Activated CD4-positive, alpha-beta T cell treated with anti-CD3 and anti-CD28 coated beads for 24 hours (primary cell): ENCODE results near the gene ZNF341.
"Not testable (repeated sequence)": the region's sequence is repeated elsewhere in the genome, so short reads cannot be mapped to it uniquely, and the experiment has no call there.

Experiments used
- DNase-seq, 2 donors: peaks; one replicate each; pipeline ENCODE4 v3.0.0-alpha.2; 2020; ENCODE audit warnings: low read depth in 2 of 2

The ZNF341 gene

GRCh38 chr20:33728463-33728862, 3.3 kb upstream of the ZNF341 start:
- no peak for DNase-seq

- no peak for DNase-seq
Measured at GRCh38 chr20:33729101-33729500, 2.7 kb upstream of the ZNF341 start.

- DNase-seq = no peak
Measured at GRCh38 chr20:33730946-33731692, 677 bp upstream of the ZNF341 start.

GRCh38 chr20:33732166-33732970, 572 bp downstream of the ZNF341 start:
- DNase-seq = peak; percentile 63 to 66

- DNase-seq = no peak
Measured at GRCh38 chr20:33733654-33734576, 2.1 kb downstream of the ZNF341 start.

- no peak for DNase-seq
Measured at GRCh38 chr20:33736962-33737361, 5.2 kb downstream of the ZNF341 start.

GRCh38 chr20:33739493-33739892, 7.7 kb downstream of the ZNF341 start:
- no peak for DNase-seq

GRCh38 chr20:33740189-33740588, 8.4 kb downstream of the ZNF341 start:
- DNase-seq = no peak

GRCh38 chr20:33744181-33744580, 12.4 kb downstream of the ZNF341 start:
- DNase-seq = no peak

GRCh38 chr20:33744773-33745385, 13.1 kb downstream of the ZNF341 start:
- DNase-seq = no peak

- no peak for DNase-seq
Measured at GRCh38 chr20:33746325-33746998, 14.7 kb downstream of the ZNF341 start.

- no peak for DNase-seq
Measured at GRCh38 chr20:33751775-33752174, 20.0 kb downstream of the ZNF341 start.

GRCh38 chr20:33753143-33753542, 21.3 kb downstream of the ZNF341 start:
- DNase-seq = no peak

- no peak for DNase-seq
Measured at GRCh38 chr20:33753763-33754162, 22.0 kb downstream of the ZNF341 start.

- not testable (repeated sequence) for DNase-seq
Measured at GRCh38 chr20:33755936-33756490, 24.2 kb downstream of the ZNF341 start.

- no peak for DNase-seq
Measured at GRCh38 chr20:33757046-33757445, 25.2 kb downstream of the ZNF341 start.

GRCh38 chr20:33757458-33757857, 25.7 kb downstream of the ZNF341 start:
- DNase-seq = no peak

GRCh38 chr20:33761698-33762250, 30.0 kb downstream of the ZNF341 start:
- no peak for DNase-seq

GRCh38 chr20:33765099-33765498, 33.3 kb downstream of the ZNF341 start:
- no peak for DNase-seq

GRCh38 chr20:33765592-33765991, 33.8 kb downstream of the ZNF341 start:
- DNase-seq = no peak
